Cardiac fibroblast (primary cell): ENCODE measurements around the gene UQCC3.
"Not testable (repeated sequence)": the region's sequence is repeated elsewhere in the genome, so short reads cannot be mapped to it uniquely, and the experiment has no call there.

Experiments
- DNase-seq, 2 donors: peaks; one replicate each; pipeline versions ENCODE4 v3.0.0 to v3.0.0-alpha.2; 2010; ENCODE audit warnings: low read depth in 2 of 2
- H3K4me3 ChIP-seq, 2 donors: replicated peaks in 1 of 2; 1 replicate in 1 of 2; 2 replicates in 1 of 2; pipeline ENCODE4 v1.5.1; 2011; ENCODE audit warnings: low read depth in 2 of 2, low read length in 2 of 2, mild to moderate bottlenecking in 2 of 2, moderate library complexity in 1 of 2
- CTCF ChIP-seq: IDR thresholded peaks from one replicate; pipeline ENCODE4 v1.5.1; 2011; ENCODE audit warnings: low read depth, mild to moderate bottlenecking, low read length, inconsistent platforms

UQCC3 gene

GRCh38 chr11:62687508-62688396 is 16.3 kb downstream of the UQCC3 start:
- DNase-seq: no peak
- no peak overlapping the region for H3K4me3 ChIP-seq
- TF ChIP-seq CTCF: no peak

GRCh38 chr11:62688491-62688890 is 17.0 kb downstream of the UQCC3 start:
- no peak overlapping the region for H3K4me3 ChIP-seq
- no peak for DNase-seq
- no peak for TF ChIP-seq CTCF

DNA sequence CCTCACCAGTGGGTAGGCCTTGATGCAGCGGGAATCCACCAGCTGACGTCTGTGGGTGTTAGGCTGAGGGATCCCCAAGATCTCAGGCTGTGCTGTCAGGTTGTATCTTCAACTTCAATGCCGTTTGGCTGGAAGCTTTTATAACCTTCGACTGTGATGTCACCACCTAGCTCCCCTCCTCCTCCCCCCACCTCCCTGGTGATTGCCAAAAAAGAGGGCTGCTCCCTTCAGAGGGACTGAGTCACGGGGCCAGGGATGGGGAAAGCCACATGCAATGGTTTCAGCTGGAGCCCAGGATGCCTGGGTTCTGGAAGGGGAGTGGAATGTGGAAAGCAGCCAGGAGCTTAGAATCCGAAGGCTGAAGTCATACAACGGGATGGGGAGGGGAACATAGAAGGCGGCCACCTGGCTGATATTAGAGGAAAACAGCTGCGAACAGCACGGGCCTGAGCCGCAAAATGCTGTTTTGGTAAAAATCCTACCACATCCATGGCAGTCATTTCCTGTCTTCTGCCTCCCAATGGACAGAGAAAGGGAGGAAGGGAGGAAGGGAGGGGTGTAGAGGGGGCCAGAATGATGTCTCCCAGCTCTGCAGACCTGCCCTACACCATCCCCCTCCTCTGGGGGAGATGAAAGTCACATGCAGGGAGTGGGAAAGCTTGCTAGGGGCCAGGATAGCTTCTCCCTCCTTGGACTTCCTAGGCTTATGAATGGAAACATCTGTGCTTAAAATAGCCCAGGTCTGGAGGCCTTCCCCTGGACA is 18.1 kb downstream of the UQCC3 start, which contains the start of gene LRRN4CL:
TSS of gene LRRN4CL (minus strand) at position 110 of the 763 bp plus-strand sequence. CDS start 1,022 bp downstream, outside the sequence.
- no peak for TF ChIP-seq CTCF
- H3K4me3 ChIP-seq: no peak within 1 kb of the TSS
- DNase-seq: peak; percentile 85 to 94

- H3K4me3 ChIP-seq, DNase-seq: not testable (repeated sequence)
These were observed 22.2 kb downstream of the UQCC3 start for GRCh38 chr11:62693624-62694023.

DNA sequence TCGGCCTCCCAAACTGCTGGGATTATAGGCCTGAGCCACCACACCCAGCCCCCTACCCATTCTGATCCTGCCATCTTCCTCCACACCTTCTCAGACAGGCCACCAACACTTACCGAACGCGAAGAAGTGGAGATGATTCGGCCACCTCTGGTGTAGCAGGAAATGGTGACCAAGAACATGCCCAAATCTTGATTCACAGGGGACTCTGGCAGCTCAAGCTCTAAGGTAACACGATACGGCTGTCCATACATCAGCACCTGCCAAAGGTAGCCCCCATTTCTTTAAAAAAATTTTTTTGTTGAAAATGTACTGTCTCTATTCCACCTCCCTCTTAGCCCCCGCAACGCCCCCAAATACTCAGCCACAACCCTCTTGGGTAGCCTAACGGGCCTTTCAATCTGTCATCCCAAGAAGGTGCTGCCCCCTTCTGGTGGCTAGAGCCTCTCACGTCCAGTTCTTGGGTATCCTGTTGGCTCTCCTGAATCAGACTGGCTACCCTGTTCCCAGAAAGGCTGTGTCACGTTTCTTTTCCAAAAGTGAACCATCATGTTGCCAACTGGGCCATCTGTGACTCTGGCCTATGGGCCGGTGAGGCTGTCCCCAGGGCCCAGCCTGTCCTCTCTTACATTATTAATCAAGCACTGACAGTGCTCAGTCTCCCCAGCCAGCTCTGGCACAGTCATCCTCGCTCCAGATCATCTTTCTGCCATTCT is 23.1 kb downstream of the UQCC3 start:
- H3K4me3 ChIP-seq: no peak overlapping the region
- TF ChIP-seq CTCF: peak; percentile 87
- peak; percentile 91 for DNase-seq

- no peak for TF ChIP-seq CTCF
- H3K4me3 ChIP-seq: no peak overlapping the region
- DNase-seq: no peak
These were observed 30.8 kb downstream of the UQCC3 start for GRCh38 chr11:62702246-62702645.

DNA sequence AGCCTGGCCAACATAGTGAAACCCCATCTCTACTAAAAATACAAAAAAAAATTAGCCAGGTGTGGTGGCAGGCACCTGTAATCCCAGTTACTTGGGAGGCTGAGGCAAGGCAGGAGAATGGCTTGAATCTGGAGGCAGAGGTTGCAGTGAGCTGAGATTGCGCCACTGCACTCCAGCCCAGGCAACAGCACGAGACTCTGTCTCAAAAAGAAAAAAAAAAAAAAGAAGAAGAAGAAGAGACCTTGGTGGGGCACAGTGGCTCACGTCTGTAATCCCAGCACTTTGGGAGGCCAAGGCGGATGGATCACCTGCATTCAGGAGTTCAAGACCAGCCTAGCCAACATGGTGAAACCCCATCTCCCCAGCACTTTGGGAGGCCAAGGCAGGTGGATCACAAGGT is 32.4 kb downstream of the UQCC3 start:
- not testable (repeated sequence) for DNase-seq, H3K4me3 ChIP-seq
